ENCODE data around the gene PLP2.
A peak's percentile ranks its signal among the peaks of the same experiment; 100 is the strongest.
"Not testable (repeated sequence)": the region's sequence is repeated elsewhere in the genome, so short reads cannot be mapped to it uniquely, and the experiment has no call there.

Gene PLP2

GRCh38 chrX:49171752-49172279 lies at the start of gene PLP2:
TSS of gene PLP2 (plus strand) at chrX:49171898. CDS start at chrX:49172001, 103 bp downstream.
- DNase-seq, result peak in 1 of 2 experiments; percentile 14

- no peak for DNase-seq
These were observed 49.2 kb upstream of the PLP2 start for GRCh38 chrX:49122499-49122898.

GRCh38 chrX:49127742-49128258 lies 43.9 kb upstream of the PLP2 start:
- DNase-seq, result not testable (repeated sequence)

- DNase-seq, result no peak
These were observed 42.3 kb upstream of the PLP2 start for GRCh38 chrX:49129427-49129826.

GRCh38 chrX:49132275-49132674 lies 39.4 kb upstream of the PLP2 start:
- DNase-seq, result not testable (repeated sequence)

- DNase-seq, result no peak
These were observed 37.9 kb upstream of the PLP2 start for GRCh38 chrX:49133759-49134158.

- no peak for DNase-seq
These were observed 34.2 kb upstream of the PLP2 start for GRCh38 chrX:49137492-49137891.

- DNase-seq, result no peak
These were observed 32.0 kb upstream of the PLP2 start for GRCh38 chrX:49139713-49140112.

- DNase-seq, result not testable (repeated sequence)
These were observed 29.4 kb upstream of the PLP2 start for GRCh38 chrX:49142264-49142663.

- DNase-seq, result not testable (repeated sequence)
These were observed 28.5 kb upstream of the PLP2 start for GRCh38 chrX:49143154-49143553.

GRCh38 chrX:49147282-49147681 lies 24.4 kb upstream of the PLP2 start:
- DNase-seq, result no peak

- no peak for DNase-seq
These were observed 23.8 kb upstream of the PLP2 start for GRCh38 chrX:49147936-49148335.

GRCh38 chrX:49148390-49149100 lies 23.2 kb upstream of the PLP2 start:
- not testable (repeated sequence) for DNase-seq

- not testable (repeated sequence) for DNase-seq
These were observed 22.4 kb upstream of the PLP2 start for GRCh38 chrX:49149291-49149690.

- no peak for DNase-seq
These were observed 18.2 kb upstream of the PLP2 start for GRCh38 chrX:49153467-49153866.

- DNase-seq, result peak in 1 of 2 experiments; percentile 44
These were observed 16.3 kb upstream of the PLP2 start for GRCh38 chrX:49155243-49155899.

- DNase-seq, result peak; percentile 25 to 56
These were observed 15.5 kb upstream of the PLP2 start for GRCh38 chrX:49155900-49156837.

- no peak for DNase-seq
These were observed 14.5 kb upstream of the PLP2 start for GRCh38 chrX:49157194-49157593.

GRCh38 chrX:49160908-49161307 lies 10.8 kb upstream of the PLP2 start:
- no peak for DNase-seq

GRCh38 chrX:49161632-49162031 lies 10.1 kb upstream of the PLP2 start:
- DNase-seq, result no peak

GRCh38 chrX:49162620-49163019 lies 9.1 kb upstream of the PLP2 start, which contains the start of gene MAGIX:
TSS of gene MAGIX (plus strand) at chrX:49162758. CDS start at chrX:49162890, 132 bp downstream.
- DNase-seq, result no peak

GRCh38 chrX:49163555-49164419 lies 7.9 kb upstream of the PLP2 start:
- DNase-seq, result peak; percentile 13 to 52

All from SW 1271 (cell line).